Measurements from ENCODE around the gene KIAA0040.

KIAA0040 gene

GRCh38 chr1:175192630-175193526, at the start of gene KIAA0040:
Gene KIAA0040 (minus strand): TSS chr1:175192776. CDS start chr1:175161013, 31,763 bp downstream.
- DNase-seq, result peak; percentile 43

GRCh38 chr1:175237389-175237788, 44.8 kb upstream of the KIAA0040 start:
- DNase-seq, result no peak

GRCh38 chr1:175234639-175235038, 42.1 kb upstream of the KIAA0040 start:
- no peak for DNase-seq

GRCh38 chr1:175232335-175232734, 39.8 kb upstream of the KIAA0040 start:
- DNase-seq, result no peak

GRCh38 chr1:175225805-175226129, 33.2 kb upstream of the KIAA0040 start:
- DNase-seq, result no peak

- no peak for DNase-seq
Observed at GRCh38 chr1:175222296-175222938, 29.8 kb upstream of the KIAA0040 start.

GRCh38 chr1:175221557-175222175, 29.1 kb upstream of the KIAA0040 start:
- no peak for DNase-seq

GRCh38 chr1:175220853-175221556, 28.4 kb upstream of the KIAA0040 start:
- no peak for DNase-seq

GRCh38 chr1:175219774-175220173, 27.2 kb upstream of the KIAA0040 start:
- no peak for DNase-seq

- DNase-seq, result no peak
Observed at GRCh38 chr1:175218786-175219434, 26.3 kb upstream of the KIAA0040 start.

- DNase-seq, result no peak
Observed at GRCh38 chr1:175217721-175218531, 25.4 kb upstream of the KIAA0040 start.

- no peak for DNase-seq
Observed at GRCh38 chr1:175216444-175216843, 23.9 kb upstream of the KIAA0040 start.

- no peak for DNase-seq
Observed at GRCh38 chr1:175211656-175212055, 19.1 kb upstream of the KIAA0040 start.

- no peak for DNase-seq
Observed at GRCh38 chr1:175210744-175211143, 18.2 kb upstream of the KIAA0040 start.

GRCh38 chr1:175209493-175209921, 16.9 kb upstream of the KIAA0040 start:
- no peak for DNase-seq

- peak; percentile 38 for DNase-seq
Observed at GRCh38 chr1:175208773-175209492, 16.4 kb upstream of the KIAA0040 start.

GRCh38 chr1:175207971-175208370, 15.4 kb upstream of the KIAA0040 start:
- DNase-seq, result no peak

GRCh38 chr1:175206687-175207086, 14.1 kb upstream of the KIAA0040 start:
- no peak for DNase-seq

- DNase-seq, result no peak
Observed at GRCh38 chr1:175204330-175204729, 11.8 kb upstream of the KIAA0040 start.

GRCh38 chr1:175203570-175204068, 11.0 kb upstream of the KIAA0040 start:
- DNase-seq, result no peak

Data from activated CD4-positive, alpha-beta T cell treated with anti-CD3 and anti-CD28 coated beads, Interleukin-2, amount 50 U/mL, for 1 hour (primary cell).